Skin of body (tissue), 2 donors: Measurements from ENCODE around the gene TBC1D2. TPM values are rescaled to one million over a fixed set of nuclear protein-coding genes. Genes with fewer than 3 reads are reported as not detected.
A peak's percentile ranks its signal among the peaks of the same experiment; 100 is the strongest.
"Not testable (repeated sequence)": the region's sequence is repeated elsewhere in the genome, so short reads cannot be mapped to it uniquely, and the experiment has no call there.

Experiments used
- DNase-seq: peaks from one replicate; lab custom pipeline; 2025; lab: John Stamatoyannopoulos, UW
- total RNA-seq: library from RNA; depleted of rRNA; stranded (reverse); fragments of >200 nt; gene quantifications from one replicate; pipeline ENCODE4 v1.2.3, GENCODE V29; 2014

The TBC1D2 gene
- total RNA-seq, 1 donor from 2014 or later, result 3.2 TPM

- no peak for DNase-seq
Observed at GRCh38 chr9:98271479-98271878, 16.0 kb upstream of the TBC1D2 start.

GRCh38 chr9:98270284-98270683, 14.8 kb upstream of the TBC1D2 start:
- not testable (repeated sequence) for DNase-seq

- not testable (repeated sequence) for DNase-seq
Observed at GRCh38 chr9:98269652-98270051, 14.2 kb upstream of the TBC1D2 start.

GRCh38 chr9:98267556-98267955, 12.1 kb upstream of the TBC1D2 start:
- not testable (repeated sequence) for DNase-seq

- DNase-seq, result no peak
Observed at GRCh38 chr9:98264516-98264915, 9.1 kb upstream of the TBC1D2 start.

- peak; percentile 65 for DNase-seq
Observed at GRCh38 chr9:98263482-98264357, 8.3 kb upstream of the TBC1D2 start.

- no peak for DNase-seq
Observed at GRCh38 chr9:98263080-98263479, 7.6 kb upstream of the TBC1D2 start.

- no peak for DNase-seq
Observed at GRCh38 chr9:98262056-98262455, 6.6 kb upstream of the TBC1D2 start.

- DNase-seq, result no peak
Observed at GRCh38 chr9:98260635-98261034, 5.2 kb upstream of the TBC1D2 start.

- DNase-seq, result no peak
Observed at GRCh38 chr9:98259791-98260190, 4.3 kb upstream of the TBC1D2 start.

GRCh38 chr9:98256756-98257155, 1.3 kb upstream of the TBC1D2 start:
- no peak for DNase-seq

GRCh38 chr9:98255061-98255577, 330 bp downstream of the TBC1D2 start:
- DNase-seq, result no peak

GRCh38 chr9:98254228-98255060, 1.0 kb downstream of the TBC1D2 start:
- no peak for DNase-seq

- no peak for DNase-seq
Observed at GRCh38 chr9:98253565-98253964, 1.9 kb downstream of the TBC1D2 start.

- DNase-seq, result no peak
Observed at GRCh38 chr9:98251551-98251950, 3.9 kb downstream of the TBC1D2 start.

GRCh38 chr9:98249771-98250170, 5.7 kb downstream of the TBC1D2 start:
- no peak for DNase-seq

- DNase-seq, result no peak
Observed at GRCh38 chr9:98248737-98249474, 6.5 kb downstream of the TBC1D2 start.

GRCh38 chr9:98247831-98248657, 7.4 kb downstream of the TBC1D2 start:
- DNase-seq, result no peak

GRCh38 chr9:98242426-98242825, 13.0 kb downstream of the TBC1D2 start:
- DNase-seq, result no peak
